ENCODE results near the gene SCARB1. TPM values are rescaled to one million over a fixed set of nuclear protein-coding genes. Genes with fewer than 3 reads are reported as not detected.
A peak's percentile ranks its signal among the peaks of the same experiment; 100 is the strongest.

Gene SCARB1
- total RNA-seq, 1 donor: 11.3 TPM

- no peak for TF ChIP-seq CTCF (IDR thresholded peaks at IDR 0.05; ENCODE audit: insufficient read depth, low read length)
- DNase-seq (ENCODE audit: low read depth): peak; percentile 70
- no peak overlapping the region for H3K4me3 ChIP-seq (ENCODE audit: low read depth, low read length)
Measured at GRCh38 chr12:124861492-124861891, 2.2 kb downstream of the SCARB1 start.

GRCh38 chr12:124857921-124858461 lies 5.7 kb downstream of the SCARB1 start:
- TF ChIP-seq CTCF (IDR thresholded peaks at IDR 0.05; ENCODE audit: insufficient read depth, low read length): no peak

GRCh38 chr12:124856842-124857178 lies 6.9 kb downstream of the SCARB1 start:
- no peak for TF ChIP-seq CTCF (IDR thresholded peaks at IDR 0.05; ENCODE audit: insufficient read depth, low read length)
- no peak overlapping the region for H3K4me3 ChIP-seq (ENCODE audit: low read depth, low read length)
- no peak for DNase-seq (ENCODE audit: low read depth)

More at GRCh38 chr12:124857921-124858461, 5.7 kb downstream of the SCARB1 start:
- DNase-seq (ENCODE audit: low read depth): no peak
- H3K4me3 ChIP-seq (ENCODE audit: low read depth, low read length): no peak overlapping the region

- no peak overlapping the region for H3K4me3 ChIP-seq (ENCODE audit: low read depth, low read length)
- DNase-seq (ENCODE audit: low read depth): no peak
- TF ChIP-seq CTCF (IDR thresholded peaks at IDR 0.05; ENCODE audit: insufficient read depth, low read length): no peak
Measured at GRCh38 chr12:124856132-124856841, 7.4 kb downstream of the SCARB1 start.

- TF ChIP-seq CTCF (IDR thresholded peaks at IDR 0.05; ENCODE audit: insufficient read depth, low read length): no peak
- no peak overlapping the region for H3K4me3 ChIP-seq (ENCODE audit: low read depth, low read length)
- DNase-seq (ENCODE audit: low read depth): no peak
Measured at GRCh38 chr12:124855275-124855957, 8.2 kb downstream of the SCARB1 start.

- DNase-seq (ENCODE audit: low read depth): no peak
- TF ChIP-seq CTCF (IDR thresholded peaks at IDR 0.05; ENCODE audit: insufficient read depth, low read length): no peak
- no peak overlapping the region for H3K4me3 ChIP-seq (ENCODE audit: low read depth, low read length)
Measured at GRCh38 chr12:124854637-124855184, 9.0 kb downstream of the SCARB1 start.
